Activated naive CD8-positive, alpha-beta T cell treated with anti-CD3 and anti-CD28 coated beads, Interleukin-2, amount 50 U/mL, for 16 hours (primary cell): ENCODE measurements around the gene IL17B.

Experiments used
- DNase-seq: peaks from one replicate; pipeline ENCODE4 v3.0.0-alpha.2; 2020; ENCODE audit warnings: low read depth, low spot score

IL17B gene

DNA sequence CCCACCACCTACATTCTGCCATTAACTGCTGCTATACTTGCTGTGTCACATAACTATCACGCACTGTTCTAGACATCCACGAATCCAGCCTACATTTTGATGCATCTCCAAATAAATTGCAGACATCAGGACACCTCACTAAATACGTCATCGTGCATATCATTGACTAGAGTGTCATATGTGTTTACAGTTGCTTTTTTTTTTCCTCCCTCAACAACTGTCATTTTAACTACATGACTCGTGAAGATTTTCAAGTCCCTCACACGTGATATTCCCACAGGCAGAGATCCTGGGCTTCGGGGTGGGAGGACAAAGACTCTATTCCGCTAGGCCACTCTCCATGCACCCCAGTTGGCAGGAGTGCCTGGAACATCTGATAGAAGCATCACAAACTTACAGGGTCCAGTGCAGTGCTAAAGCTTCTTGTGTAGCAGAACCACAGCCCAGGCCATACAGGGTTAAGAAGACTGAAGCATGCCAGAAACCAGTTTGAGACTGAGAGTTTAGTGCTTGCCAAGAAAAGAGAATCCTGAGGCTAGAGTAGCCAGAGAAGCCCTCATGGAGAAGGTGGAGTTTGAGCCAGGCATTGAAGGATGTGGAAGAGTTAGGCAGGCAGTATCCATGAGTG lies 20.1 kb downstream of the IL17B start:
- DNase-seq = no peak

DNA sequence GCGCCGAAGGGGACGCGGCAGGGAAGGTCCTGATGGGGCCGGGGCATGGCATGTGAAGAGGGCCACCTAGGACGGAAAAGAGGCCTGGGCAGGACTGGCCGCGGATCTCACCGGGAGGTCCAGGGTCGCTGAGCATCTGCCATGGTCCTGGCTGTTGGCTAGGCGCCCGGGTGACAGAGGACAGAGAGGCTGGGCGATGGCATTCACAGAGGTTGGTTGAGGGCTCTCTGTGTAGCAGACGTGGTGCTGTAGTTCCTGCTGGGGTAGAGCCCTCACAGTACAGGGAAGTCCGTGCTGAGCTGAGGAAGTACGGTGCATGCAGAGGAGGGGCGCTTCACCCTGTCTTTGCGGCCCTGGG lies 20.8 kb downstream of the IL17B start:
- no peak for DNase-seq

DNA sequence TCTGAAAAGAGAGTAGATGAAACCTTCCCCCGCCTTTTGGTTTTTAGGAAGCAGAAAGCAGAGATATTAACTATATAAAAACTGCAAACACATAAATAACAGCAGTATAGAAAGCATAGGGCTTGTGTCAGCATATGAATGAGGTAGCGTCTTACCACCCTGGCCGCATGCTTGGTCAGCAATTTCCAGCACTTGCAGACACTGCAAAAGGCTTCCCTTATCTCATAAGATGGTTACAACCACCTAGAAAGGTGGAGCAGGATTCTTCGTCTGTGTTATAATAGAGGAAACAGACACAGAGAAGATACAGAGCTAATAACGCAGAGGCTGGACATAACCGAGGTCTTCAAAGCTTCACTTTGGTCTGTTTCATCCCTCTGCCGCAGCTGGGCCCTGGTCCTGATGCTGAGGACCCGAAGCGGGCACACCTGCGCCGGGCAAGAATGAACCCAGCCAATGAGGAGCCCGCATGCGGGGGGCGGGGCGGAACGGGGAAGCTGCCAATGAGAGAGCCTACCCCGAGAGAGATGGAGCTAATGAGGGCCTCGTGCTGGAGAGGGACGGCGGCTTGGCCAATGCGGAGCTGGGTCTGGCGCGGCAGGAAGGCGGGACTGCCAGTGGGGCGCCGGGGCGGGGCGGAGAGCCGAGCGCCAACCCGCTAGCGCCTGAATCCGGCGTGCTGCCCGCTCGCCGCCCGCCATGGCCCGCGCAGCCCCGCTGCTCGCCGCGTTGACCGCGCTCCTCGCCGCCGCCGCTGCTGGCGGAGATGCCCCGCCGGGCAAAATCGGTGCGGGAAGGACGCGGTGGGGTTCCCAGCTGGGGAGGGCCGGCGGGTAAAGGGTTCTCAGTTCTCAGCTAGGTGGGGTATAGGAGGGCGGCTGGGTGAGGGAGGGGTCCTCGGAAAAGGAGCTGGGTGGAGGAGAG lies 21.5 kb downstream of the IL17B start, which contains the start of gene PCYOX1L:
TSS of gene PCYOX1L (plus strand) at position 677 of the 924 bp plus-strand sequence. CDS start at position 700, 23 bp downstream.
- DNase-seq = peak; percentile 97

DNA sequence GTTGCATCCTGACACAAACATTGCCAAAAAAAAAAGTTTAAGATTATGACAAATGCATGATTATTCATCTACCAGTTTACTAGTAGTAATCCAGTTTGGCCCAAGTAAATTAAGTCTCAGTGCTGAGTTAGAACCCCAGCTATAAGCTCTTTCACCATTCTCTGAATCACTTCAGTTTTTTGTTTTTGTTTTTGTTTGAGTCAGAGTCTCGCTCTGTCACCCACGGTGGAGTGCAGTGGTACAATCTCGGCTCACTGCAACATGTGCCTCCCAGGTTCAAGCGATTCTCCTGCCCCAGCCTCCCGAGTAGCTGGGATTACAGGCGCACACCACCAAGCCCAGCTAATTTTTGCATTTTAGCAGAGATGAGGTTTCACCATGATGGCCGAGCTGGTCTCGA lies 22.7 kb downstream of the IL17B start:
- no peak for DNase-seq

DNA sequence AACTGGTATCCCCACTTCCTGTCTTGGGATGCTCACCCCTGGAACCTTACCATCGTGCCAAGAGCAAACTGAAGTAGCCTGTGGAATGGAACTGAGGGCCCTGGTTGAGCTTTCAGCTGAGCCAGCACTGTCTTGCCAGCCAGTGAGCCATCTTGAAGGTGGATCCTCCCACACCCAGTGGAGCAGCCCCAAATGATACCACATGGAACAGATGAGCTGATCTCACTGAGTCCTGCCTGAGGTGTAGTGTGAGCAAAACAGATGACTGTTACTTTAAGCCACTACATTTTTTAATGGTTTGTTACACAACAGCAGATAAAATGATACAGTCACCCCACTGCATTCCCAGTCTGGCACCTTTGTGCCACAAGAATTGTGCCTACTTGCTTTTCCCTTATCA lies 23.4 kb downstream of the IL17B start:
- DNase-seq = no peak

DNA sequence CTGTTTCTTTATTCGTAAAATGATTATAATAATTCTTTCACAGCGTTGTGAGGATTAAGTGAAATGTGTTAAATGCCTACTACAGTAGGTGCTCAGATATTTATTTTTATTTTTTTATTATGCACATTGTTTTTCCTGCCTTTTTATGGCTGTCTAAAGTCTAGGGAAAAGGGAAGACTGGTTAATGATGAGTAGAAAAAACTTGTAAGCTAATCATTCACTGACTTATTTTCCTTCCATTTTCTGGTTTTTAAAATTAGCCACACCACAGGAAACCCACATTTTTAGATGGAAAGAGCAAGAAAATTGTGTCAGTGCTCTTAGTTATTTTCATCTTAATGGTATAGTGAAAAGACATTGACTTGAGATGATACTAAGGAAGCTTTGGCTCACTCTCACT lies 25.2 kb downstream of the IL17B start:
- no peak for DNase-seq

DNA sequence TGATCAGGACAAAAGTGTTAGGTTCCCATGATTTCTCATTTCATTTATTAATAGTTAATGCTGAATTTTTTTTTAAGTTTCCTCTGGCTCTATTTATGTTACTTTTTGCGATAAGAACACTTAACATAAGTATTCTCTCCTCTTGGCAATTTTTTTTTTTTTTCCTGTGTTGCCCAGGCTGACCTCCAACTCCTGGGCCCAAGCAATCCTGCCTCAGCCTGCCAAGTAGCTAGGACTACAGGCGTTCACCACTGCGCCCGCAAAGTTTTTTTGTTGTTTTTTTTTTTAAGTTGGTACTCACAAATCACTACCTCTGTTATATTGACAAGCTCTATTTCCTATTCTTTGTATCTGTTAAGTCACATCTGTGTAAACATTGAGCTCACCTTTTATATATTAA lies 26.9 kb downstream of the IL17B start:
- DNase-seq = no peak

DNA sequence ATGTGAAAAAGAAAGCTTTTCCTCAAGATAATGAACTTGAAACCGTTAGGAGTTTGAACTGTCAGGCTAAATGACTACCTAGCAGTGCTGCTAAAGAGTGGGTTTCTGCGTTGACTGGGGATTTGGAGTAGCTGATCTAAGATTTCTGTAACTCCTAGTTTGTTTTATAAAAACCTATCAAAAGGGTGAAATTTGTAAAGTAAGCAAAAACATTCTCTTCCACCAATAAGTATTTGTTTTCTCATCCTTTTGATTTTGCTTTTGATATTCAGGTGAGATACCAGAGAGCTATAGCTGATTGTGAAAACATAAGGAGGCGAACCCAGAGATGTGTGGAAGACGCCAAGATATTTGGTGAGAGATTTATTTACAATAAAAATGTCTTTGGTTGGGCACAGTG lies 29.7 kb downstream of the IL17B start:
- DNase-seq = no peak

DNA sequence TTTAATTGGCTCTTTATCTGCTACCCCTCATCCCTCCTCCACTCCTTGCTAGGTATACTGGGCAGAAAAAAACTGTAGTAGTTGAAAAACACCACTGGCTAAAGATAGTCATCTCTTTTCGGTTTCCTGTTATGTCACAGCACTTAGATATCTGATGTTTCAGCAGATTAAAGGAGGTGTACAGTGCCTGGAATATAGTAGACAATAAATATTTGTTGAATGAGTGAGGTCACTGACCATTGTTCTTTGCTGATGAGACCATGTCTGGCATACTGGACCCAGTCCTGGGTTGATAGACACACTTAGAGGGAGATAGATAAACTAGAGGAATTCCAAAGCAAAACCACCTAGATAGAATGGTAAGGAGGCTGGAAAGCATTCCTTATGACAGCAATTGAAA lies 30.6 kb downstream of the IL17B start:
- DNase-seq = no peak

DNA sequence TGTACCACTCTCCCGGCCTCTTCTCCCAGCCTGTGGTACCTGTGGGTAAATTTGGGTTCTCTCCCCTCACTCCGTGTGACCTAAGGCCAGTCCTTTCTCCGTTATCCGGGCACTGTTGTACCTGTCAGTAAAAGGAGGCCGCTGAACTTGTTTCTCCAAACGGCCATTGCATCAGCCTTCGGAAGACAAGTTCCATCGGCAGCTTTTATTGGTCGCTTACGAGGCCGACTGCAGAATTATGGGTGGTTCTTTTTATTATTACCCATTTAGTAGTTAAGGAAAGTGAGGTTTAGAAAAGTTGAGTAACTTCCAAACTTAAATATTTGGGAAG lies 33.2 kb downstream of the IL17B start:
- no peak for DNase-seq

DNA sequence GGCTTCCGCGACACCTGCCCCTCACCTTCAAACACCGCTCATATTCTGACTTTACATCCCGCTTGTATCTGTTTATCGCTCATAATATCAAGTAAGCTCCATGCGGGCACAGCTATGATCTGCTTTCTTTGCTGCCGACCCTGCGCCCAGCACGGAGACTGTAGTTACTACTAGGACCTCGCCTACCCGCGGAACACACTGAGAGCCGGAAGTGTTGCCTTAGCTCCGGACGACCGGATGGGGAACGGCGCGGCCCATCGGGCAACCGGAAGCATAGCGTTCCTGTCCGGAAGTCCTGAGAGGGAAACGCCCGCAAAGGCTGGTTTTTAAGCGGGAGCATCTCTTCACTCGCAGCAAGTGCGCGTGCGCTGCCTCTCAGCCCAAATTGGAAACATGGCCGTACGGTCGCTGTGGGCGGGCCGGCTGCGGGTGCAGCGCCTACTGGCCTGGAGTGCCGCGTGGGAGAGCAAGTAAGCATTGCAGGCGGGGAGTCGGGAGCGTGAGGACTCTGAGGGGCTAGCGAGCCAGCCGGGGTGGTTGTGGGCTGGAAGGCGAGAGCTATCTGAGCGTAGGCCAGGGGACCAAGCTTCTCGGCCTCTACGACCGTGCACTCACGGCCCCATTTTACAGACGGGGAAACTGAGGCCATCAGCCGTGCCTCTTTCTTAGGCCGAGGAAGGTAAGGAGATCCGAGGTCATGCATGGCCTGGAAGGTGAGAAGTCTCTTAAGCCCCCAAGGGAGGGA lies 33.8 kb downstream of the IL17B start, which contains the start of gene GRPEL2:
TSS of gene GRPEL2 (plus strand) at position 353 of the 745 bp plus-strand sequence. CDS start at position 394, 41 bp downstream.
- peak; percentile 82 for DNase-seq

DNA sequence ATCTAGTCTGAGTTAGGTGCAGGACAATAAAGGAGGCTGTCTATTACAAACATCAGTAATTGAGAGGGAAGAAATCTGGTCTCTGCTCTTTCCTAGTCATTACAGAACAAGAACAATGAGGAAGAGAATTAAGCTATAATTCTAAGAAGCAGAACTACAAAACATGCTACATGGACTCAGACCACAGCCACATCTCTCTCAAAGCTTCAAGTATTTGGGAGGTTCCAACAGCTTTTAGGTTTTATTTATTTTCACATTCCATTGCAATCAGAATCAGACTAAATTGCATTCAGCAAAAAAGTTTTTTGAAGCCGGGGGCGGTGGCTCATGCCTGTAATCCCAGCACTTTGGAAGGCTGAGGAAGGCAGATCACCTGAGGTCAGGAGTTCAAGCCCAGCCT lies 34.9 kb downstream of the IL17B start:
- no peak for DNase-seq

DNA sequence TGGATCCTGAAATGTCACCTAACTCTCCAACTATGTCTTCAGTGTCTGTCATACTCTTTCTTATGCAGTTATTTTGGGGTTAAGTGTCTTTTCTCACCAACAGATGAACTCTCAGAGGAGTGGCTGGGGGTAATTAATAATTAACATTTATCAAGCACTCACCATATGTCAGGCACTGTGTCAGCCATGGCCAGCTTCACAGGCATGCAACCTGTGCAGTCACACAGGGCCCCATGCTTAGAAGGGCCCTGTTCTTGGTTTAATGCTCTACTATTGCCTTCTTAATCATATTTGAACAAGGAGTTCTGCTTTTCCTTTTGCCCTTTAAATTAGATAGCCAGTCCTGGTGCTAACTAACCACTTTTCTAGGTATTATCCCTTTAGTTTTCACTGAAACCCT lies 37.2 kb downstream of the IL17B start:
- DNase-seq = no peak

DNA sequence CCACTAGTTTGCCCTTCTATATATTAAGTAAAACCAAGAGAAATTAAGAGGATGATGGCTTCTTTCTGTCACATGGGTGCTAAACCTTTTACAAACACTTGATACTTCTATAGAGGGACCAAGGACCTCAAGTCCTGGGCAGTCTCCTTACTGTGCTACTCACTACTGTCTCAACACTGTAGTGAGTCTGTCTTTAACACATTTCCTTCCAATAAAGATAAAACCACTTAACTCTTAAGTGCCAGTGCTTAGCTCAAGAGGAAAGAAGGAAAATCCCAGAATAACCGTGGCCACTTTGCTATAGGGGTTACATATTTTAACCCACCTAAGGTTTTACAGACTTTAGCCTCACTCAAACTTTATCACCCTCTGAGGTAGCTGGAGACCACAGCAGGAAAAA lies 38.2 kb downstream of the IL17B start:
- no peak for DNase-seq

DNA sequence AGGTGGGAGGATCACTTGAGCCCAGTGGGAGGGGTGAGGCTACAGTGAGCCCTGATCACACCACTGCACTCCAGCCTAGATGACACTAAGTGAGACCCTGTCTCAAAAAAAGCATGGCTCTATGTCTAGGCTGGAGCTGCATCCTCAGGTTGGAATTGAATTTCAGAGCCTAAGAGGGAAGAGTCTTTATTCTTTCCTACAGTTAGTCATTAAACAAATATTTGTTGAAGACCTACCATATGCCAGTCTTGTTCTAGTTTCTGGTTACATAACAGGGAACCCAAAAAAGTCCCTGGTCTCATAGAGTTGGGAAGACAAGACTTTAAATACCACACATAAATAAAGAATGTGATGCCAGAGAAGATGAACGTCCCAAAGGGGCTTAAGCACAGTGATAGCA lies 40.7 kb downstream of the IL17B start:
- DNase-seq = no peak

DNA sequence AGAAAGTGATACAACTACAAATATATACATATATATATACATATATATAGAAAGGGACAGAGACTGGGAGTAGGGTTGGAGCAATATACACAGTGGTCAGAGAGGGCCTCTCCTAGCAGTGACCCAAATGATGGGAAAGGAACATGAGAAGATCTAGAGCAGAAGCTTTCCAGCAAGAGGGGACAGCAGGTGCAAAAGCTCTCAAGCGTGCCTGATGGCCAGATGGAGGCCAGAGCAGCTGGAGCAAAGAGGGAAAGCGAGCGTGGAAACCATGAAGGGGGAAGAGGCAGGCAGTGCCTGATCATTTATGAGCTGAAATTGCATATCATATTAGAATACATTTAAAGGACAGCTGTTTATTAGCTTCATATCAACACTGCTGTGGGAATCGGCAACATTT lies 41.4 kb downstream of the IL17B start:
- no peak for DNase-seq

DNA sequence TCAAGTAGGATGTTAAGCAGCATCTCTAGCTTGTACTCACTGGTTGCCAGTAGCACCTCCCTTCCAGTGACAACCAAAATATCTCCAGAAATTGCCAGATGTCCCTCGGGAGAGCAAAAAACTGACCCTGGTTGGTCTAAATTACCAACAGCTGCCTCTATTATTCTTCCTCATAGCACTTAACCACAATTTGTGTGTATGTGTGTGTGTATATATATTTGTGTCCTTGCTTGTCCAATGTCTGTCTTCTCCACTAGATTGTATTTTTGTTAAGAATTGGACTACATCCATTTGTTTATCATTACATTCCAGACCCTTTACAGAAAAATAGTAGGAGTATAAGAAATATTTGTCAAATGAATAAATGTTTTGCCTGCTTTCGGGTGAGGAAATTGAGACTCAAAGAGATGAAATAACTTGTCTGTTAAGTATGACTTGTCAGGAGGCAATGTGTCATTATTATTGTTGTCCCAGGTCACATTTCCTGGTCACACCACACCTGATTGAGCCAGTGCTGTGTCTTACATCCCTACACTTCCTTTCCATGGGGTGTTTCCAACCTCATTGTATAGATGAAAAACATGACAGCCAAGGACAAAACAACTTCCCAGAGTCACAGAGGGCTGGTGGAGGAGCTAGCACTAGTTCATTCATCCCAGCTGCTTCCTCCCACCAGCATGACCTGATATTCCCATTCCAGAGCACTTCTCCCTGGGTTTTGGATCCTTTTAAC lies 45.2 kb downstream of the IL17B start:
- no peak for DNase-seq

DNA sequence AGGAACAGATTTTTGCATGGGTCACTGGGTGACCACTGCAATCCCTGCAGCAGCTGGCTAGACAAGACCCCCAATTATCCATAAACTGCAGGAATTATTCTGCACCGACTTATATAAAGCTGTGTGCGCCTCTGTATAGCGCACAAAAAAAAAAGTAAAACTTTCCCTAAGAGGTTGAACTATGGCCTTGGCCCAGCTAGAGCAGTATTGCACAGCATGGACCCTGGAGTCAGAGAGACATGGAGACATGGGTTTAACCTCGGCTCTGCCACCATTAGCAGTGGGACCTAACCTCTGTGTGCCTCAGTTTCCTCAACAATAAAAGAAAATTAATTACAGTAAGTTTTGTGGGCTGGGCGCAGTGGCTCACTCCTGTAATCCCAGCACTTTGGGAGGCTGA lies 50.9 kb downstream of the IL17B start:
- DNase-seq = no peak

DNA sequence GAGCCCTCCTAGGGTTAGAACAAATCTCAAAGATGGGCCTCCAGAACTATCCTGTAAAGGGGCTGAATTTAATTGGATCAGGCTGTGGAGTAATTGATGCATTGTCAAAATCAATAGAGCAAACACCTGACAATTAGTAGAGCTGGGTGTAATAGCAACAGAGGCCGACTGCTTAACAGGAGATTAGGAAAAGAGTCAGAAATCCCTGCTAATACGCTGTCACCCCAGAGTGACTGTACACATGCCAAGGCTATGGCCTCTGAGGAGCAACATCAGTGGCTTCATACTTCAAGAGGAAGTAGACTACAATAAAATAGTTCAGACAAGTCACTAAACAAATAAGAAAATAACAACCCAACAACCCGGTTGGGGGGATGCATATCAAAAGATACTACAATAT lies 52.5 kb downstream of the IL17B start:
- DNase-seq = no peak

DNA sequence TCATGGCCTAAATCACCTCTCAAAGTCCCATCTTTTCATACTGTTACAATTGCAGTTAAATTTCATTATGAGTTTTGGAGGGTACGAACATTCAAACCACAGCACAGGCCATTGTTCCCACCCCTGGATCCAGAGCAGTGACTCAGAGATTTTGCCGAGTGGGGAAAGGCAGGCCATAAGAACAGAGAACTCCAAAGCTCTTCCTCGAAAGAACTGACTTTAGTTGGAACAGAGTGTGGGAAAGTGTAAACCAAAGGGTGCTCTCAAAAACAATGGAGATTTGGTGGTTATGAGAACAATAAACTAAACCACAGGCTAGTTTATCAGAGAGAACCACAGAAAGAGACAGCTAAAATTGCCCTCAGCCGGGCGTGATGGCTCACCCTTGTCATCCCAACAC lies 53.2 kb downstream of the IL17B start:
- no peak for DNase-seq

DNA sequence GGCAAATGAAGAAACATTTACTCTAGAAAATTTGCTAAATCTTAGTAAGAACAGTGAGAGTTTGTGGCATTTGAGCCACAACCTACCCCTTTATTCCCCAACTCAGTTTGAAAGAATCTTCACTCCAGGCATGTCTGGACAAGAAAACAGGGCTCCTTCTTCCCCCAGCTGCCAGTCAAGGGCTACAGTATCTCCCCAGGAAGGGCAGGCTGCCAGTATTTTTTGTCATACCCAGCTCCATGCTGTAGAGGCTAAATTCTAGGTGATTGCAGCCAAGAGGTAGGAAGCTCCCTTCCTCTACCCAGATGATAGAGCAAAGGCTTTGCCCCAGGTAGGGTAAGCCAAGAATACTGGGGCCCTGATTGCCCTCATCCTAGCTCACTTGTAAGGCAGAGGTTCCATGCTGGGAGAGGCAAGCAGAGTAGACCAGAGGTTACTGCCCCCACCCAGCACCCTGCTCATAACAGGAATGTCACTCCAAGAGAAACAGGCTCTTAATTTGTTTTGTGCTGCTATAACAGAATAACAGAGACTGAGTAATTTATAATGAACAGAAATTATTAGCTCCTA lies 53.8 kb downstream of the IL17B start:
- DNase-seq = no peak

DNA sequence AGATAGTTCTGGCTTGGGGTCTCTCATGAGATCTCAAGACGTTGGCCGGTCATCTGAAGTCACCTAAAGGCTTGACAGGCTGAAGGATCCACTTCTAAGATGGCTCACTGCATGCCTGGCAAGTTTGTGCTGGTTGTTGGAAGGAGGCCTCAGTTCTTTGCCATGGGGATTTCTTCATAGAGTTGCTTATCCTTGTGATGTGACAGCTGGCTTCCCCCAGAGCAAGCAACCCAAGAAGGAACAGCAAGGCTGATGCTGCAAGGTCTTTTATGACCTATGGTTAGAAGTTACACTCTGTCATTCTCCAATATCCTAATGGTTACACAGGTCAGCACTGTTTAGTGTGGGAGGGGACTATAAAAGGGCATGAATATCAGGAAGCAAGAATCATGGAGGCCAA lies 54.5 kb downstream of the IL17B start:
- no peak for DNase-seq
